H1 (cell line): ENCODE measurements around the gene SH3BP5. TPM values are rescaled to one million over a fixed set of nuclear protein-coding genes. Genes with fewer than 3 reads are reported as not detected.

ENCODE experiments used
- CTCF ChIA-PET: fragments of 300-600 bp; sonication (Branson Sonifier 250); formaldehyde crosslinking; loops from one replicate; lab custom pipeline; 2021; ENCODE audit not compliant: partially characterized antibody; lab: Charles Lee
- POLR2A ChIA-PET: fragments of 300-600 bp; sonication (Branson Sonifier 250); formaldehyde crosslinking; loops from one replicate; lab custom pipeline; 2021; ENCODE audit warnings: inconsistent platforms; ENCODE audit not compliant: partially characterized antibody; lab: Charles Lee
- DNase-seq, 2 experiments: peaks; one replicate each; pipeline versions ENCODE4 v3.0.0 to v3.0.0-alpha.2; 2010 to 2022; ENCODE audit warnings: low spot score in 2 of 2, low read depth in 1 of 2, mixed read lengths in 1 of 2
- FAIRE-seq: peaks from 2 replicates; lab custom pipeline; 2011; peaks lifted over from hg19 to GRCh38; lab: Jason Lieb, UNC
- H2AFZ ChIP-seq: 2 replicates; pipeline ENCODE4 v1.8.1; 2012; ENCODE audit warnings: low read length, inconsistent platforms
- H2AK5ac ChIP-seq: 2 replicates; pipeline ENCODE4 v1.6.1; 2013; ENCODE audit warnings: low read depth, low read length
- H2BK120ac ChIP-seq: replicated peaks from 2 replicates; pipeline ENCODE3; 2013; ENCODE audit warnings: low read depth, low read length, inconsistent platforms
- H2BK12ac ChIP-seq: 2 replicates; pipeline ENCODE4 v1.6.1; 2013; ENCODE audit warnings: low read depth, low read length
- H2BK15ac ChIP-seq: 2 replicates; pipeline ENCODE4 v1.6.1; 2013; ENCODE audit warnings: low read length
- H2BK20ac ChIP-seq: 2 replicates; pipeline ENCODE4 v1.6.1; 2013; ENCODE audit warnings: low read length
- H2BK5ac ChIP-seq: 2 replicates; pipeline ENCODE4 v1.6.1; 2013; ENCODE audit warnings: low read depth, low read length
- H3K14ac ChIP-seq: 2 replicates; pipeline ENCODE4 v1.6.1; 2013; ENCODE audit warnings: inconsistent platforms; ENCODE audit not compliant: insufficient read length
- H3K18ac ChIP-seq: 2 replicates; pipeline ENCODE4 v1.6.1; 2013; ENCODE audit warnings: low read length; ENCODE audit errors: extremely low read depth
- H3K23ac ChIP-seq: 2 replicates; pipeline ENCODE4 v1.6.1; 2013; ENCODE audit warnings: inconsistent platforms; ENCODE audit not compliant: insufficient read length
- H3K23me2 ChIP-seq: 2 replicates; pipeline ENCODE4 v1.6.1; 2013; ENCODE audit warnings: low read depth, low read length
- H3K27ac ChIP-seq: 2 replicates; pipeline ENCODE4 v1.6.1; 2011; ENCODE audit warnings: low read depth, low read length, inconsistent platforms
- H3K27me3 ChIP-seq, 4 experiments: replicated peaks in 1 of 4; 1 replicate in 1 of 4; 2 replicates in 3 of 4; pipeline versions ENCODE4 v1.6.1 to v1.8.1; 2011 to 2013; ENCODE audit warnings: low read length in 3 of 4, mild to moderate bottlenecking in 3 of 4, inconsistent platforms in 2 of 4, mixed read lengths in 2 of 4, moderate library complexity in 1 of 4; ENCODE audit not compliant: control insufficient read depth in 3 of 4, insufficient read depth in 3 of 4; ENCODE audit errors: extremely low read depth in 1 of 4
- H3K36me3 ChIP-seq, 4 experiments: 2 replicates each; pipeline versions ENCODE4 v1.6.1 to v1.8.1; 2011 to 2013; ENCODE audit warnings: mild to moderate bottlenecking in 4 of 4, low read length in 3 of 4, moderate library complexity in 2 of 4, control low read depth in 1 of 4, inconsistent platforms in 1 of 4; ENCODE audit not compliant: insufficient read depth in 4 of 4, control insufficient read depth in 2 of 4
- H3K4ac ChIP-seq: replicated peaks from 2 replicates; pipeline ENCODE3; 2013; ENCODE audit warnings: low read length, low read depth, mixed read lengths, inconsistent platforms; ENCODE audit not compliant: insufficient read length
- H3K4me1 ChIP-seq, 4 experiments: replicated peaks in 1 of 4; 1 replicate in 1 of 4; 2 replicates in 3 of 4; pipeline versions ENCODE4 v1.6.1 to v1.8.1; 2011 to 2013; ENCODE audit warnings: low read length in 3 of 4, inconsistent platforms in 2 of 4, mixed read lengths in 1 of 4; ENCODE audit not compliant: insufficient read depth in 4 of 4, control insufficient read depth in 3 of 4
- H3K4me2 ChIP-seq, 2 experiments: 2 replicates each; pipeline versions ENCODE4 v1.6.1 to v1.8.1; 2011 to 2013; ENCODE audit warnings: low read depth in 2 of 2, low read length in 2 of 2, control low read depth in 1 of 2, inconsistent platforms in 1 of 2, mild to moderate bottlenecking in 1 of 2; ENCODE audit not compliant: insufficient read depth in 1 of 2
- H3K4me3 ChIP-seq, 4 experiments: fragments of 200-600, 300-600 bp in 1 of 4; sonication (generic), shearing (Covaris generic), sonication (Bioruptor Twin) in 1 of 4; 2 replicates each; pipeline versions ENCODE4 v1.5.1 to v1.8.1; 2011 to 2016; ENCODE audit warnings: low read length in 4 of 4, low read depth in 3 of 4, control low read depth in 2 of 4, inconsistent platforms in 2 of 4, mild to moderate bottlenecking in 2 of 4, mixed read lengths in 1 of 4, moderate library complexity in 1 of 4; ENCODE audit not compliant: insufficient read depth in 2 of 4; ENCODE audit errors: extremely low read depth in 1 of 4
- H3K56ac ChIP-seq: replicated peaks from 2 replicates; pipeline ENCODE3; 2013; ENCODE audit warnings: low read depth, mild to moderate bottlenecking, mixed read lengths, low read length, inconsistent platforms; ENCODE audit not compliant: insufficient read length
- H3K79me1 ChIP-seq: 2 replicates; pipeline ENCODE4 v1.6.1; 2013; ENCODE audit warnings: low read depth, low read length, control low read depth
- H3K79me2 ChIP-seq, 2 experiments: 2 replicates each; pipeline versions ENCODE4 v1.6.1 to v1.8.1; 2012 to 2013; ENCODE audit warnings: low read length in 2 of 2, mild to moderate bottlenecking in 2 of 2, inconsistent platforms in 1 of 2; ENCODE audit not compliant: insufficient read depth in 2 of 2, control insufficient read depth in 1 of 2
- H3K9ac ChIP-seq, 4 experiments: replicated peaks in 1 of 4; 1 replicate in 1 of 4; 2 replicates in 3 of 4; pipeline versions ENCODE4 v1.6.1 to v1.8.1; 2011 to 2013; ENCODE audit warnings: low read depth in 3 of 4, low read length in 3 of 4, control low read depth in 2 of 4, mild to moderate bottlenecking in 2 of 4, moderate library complexity in 2 of 4, inconsistent platforms in 1 of 4; ENCODE audit errors: extremely low read depth in 1 of 4
- H3K9me3 ChIP-seq, 2 experiments: 2 replicates each; pipeline versions ENCODE4 v1.6.1 to v1.8.1; 2012 to 2013; ENCODE audit warnings: mild to moderate bottlenecking in 2 of 2, moderate library complexity in 2 of 2, control low read depth in 1 of 2, inconsistent platforms in 1 of 2, low read depth in 1 of 2, low read length in 1 of 2, mixed read lengths in 1 of 2; ENCODE audit not compliant: insufficient read depth in 2 of 2
- H4K20me1 ChIP-seq, 2 experiments: replicated peaks in 1 of 2; 2 replicates each; pipeline versions ENCODE3 to v1.8.1; 2011 to 2013; ENCODE audit warnings: inconsistent platforms in 2 of 2, low read length in 2 of 2, mild to moderate bottlenecking in 1 of 2; ENCODE audit not compliant: insufficient read depth in 2 of 2, control insufficient read depth in 1 of 2
- H4K5ac ChIP-seq: 2 replicates; pipeline ENCODE4 v1.6.1; 2013; ENCODE audit warnings: low read length, low read depth, mixed read lengths, inconsistent platforms; ENCODE audit not compliant: insufficient read length
- H4K8ac ChIP-seq: 2 replicates; pipeline ENCODE4 v1.8.0; 2013; ENCODE audit warnings: mild to moderate bottlenecking, moderate library complexity, low read length, inconsistent platforms; ENCODE audit not compliant: insufficient read depth; ENCODE audit errors: extremely low read depth
- H4K91ac ChIP-seq: replicated peaks from 2 replicates; pipeline ENCODE3; 2013; ENCODE audit warnings: low read length, mixed read lengths, inconsistent platforms; ENCODE audit not compliant: insufficient read length
- ASH2L ChIP-seq: fragments of 200-600, 300-600 bp; sonication (generic); IDR thresholded peaks from one replicate; pipeline ENCODE4 v1.7.1; 2017; ENCODE audit warnings: low read length
- BCL11A ChIP-seq, 2 experiments: IDR thresholded peaks; one replicate each; pipeline ENCODE4 v1.6.1; 2011; ENCODE audit warnings: low read depth in 2 of 2, low read length in 2 of 2, mild to moderate bottlenecking in 2 of 2
- CTBP2 ChIP-seq: IDR thresholded peaks from 2 replicates; pipeline ENCODE4 v1.7.0; 2011; ENCODE audit warnings: borderline replicate concordance, mild to moderate bottlenecking, moderate library complexity, mixed read lengths, low read length; ENCODE audit not compliant: insufficient read depth, insufficient read length
- GTF2F1 ChIP-seq: IDR thresholded peaks from 2 replicates; pipeline ENCODE4 v1.6.1; 2012; ENCODE audit warnings: low read depth, low read length, improper control_type of control experiment, borderline replicate concordance
- HDAC2 ChIP-seq, 2 experiments: fragments of 300-600 bp in 1 of 2; sonication (generic) in 1 of 2; IDR thresholded peaks; 2 replicates each; pipeline ENCODE4 v1.6.1; 2011 to 2012; ENCODE audit warnings: low read depth in 2 of 2, low read length in 2 of 2, mild to moderate bottlenecking in 2 of 2, moderate library complexity in 2 of 2, borderline replicate concordance in 1 of 2, inconsistent platforms in 1 of 2
- MAFK ChIP-seq: IDR thresholded peaks from 2 replicates; pipeline ENCODE4 v1.6.1; 2012; ENCODE audit warnings: low read depth, mild to moderate bottlenecking, improper control_type of control experiment, low read length
- RAD21 ChIP-seq, 2 experiments: IDR thresholded peaks in 1 of 2; conservative IDR thresholded peaks in 1 of 2; 2 replicates each; pipeline ENCODE4 v1.6.1; 2011; ENCODE audit warnings: low read depth in 2 of 2, low read length in 2 of 2, improper control_type of control experiment in 1 of 2, inconsistent platforms in 1 of 2, mild to moderate bottlenecking in 1 of 2, moderate library complexity in 1 of 2
- SIN3A ChIP-seq, 2 experiments: IDR thresholded peaks in 1 of 2; conservative IDR thresholded peaks in 1 of 2; 2 replicates each; pipeline ENCODE4 v1.6.1; 2011 to 2012; ENCODE audit warnings: low read length in 2 of 2, improper control_type of control experiment in 1 of 2, low read depth in 1 of 2, mild to moderate bottlenecking in 1 of 2
- SIRT6 ChIP-seq: IDR thresholded peaks from one replicate; pipeline ENCODE4 v1.7.1; 2012; ENCODE audit warnings: low read length, inconsistent platforms
- TEAD4 ChIP-seq: IDR thresholded peaks from 2 replicates; pipeline ENCODE4 v1.6.1; 2012; ENCODE audit warnings: low read depth, low read length, inconsistent platforms, mixed read lengths
- WGBS, 2 experiments: shearing (Covaris generic) in 1 of 2; methylation state at CpG; one replicate each; pipeline versions ENCODE4 v1.1.6 to v1.1.7; 2013 to 2015; ENCODE audit warnings: low lambda C conversion rate in 2 of 2, mixed read lengths in 2 of 2, inconsistent platforms in 1 of 2, low coverage in 1 of 2, missing lambda C conversion rate in 1 of 2; ENCODE audit not compliant: insufficient replicate concordance in 2 of 2, insufficient coverage in 1 of 2, insufficient read length in 1 of 2; ENCODE audit errors: extremely low coverage in 1 of 2, missing lambda C conversion rate in 1 of 2; 5-methylcytosine and 5-hydroxymethylcytosine counted together
- polyA plus RNA-seq, 7 experiments: library from polyadenylated mRNA; depleted of rRNA in 3 of 7; stranded (reverse) in 5 of 7; unstranded in 2 of 7; fragments of >200 nt in 5 of 7; fragments of 200-250 nt in 2 of 7; gene quantifications; 1 replicate in 5 of 7; 2 replicates in 1 of 7; 4 replicates in 1 of 7; pipeline versions ENCODE4 v1.2.1 to v1.2.3, GENCODE V29; 2011 to 2013; ENCODE audit warnings: missing spikeins in 2 of 7, mixed read lengths in 2 of 7
- total RNA-seq: library from RNA; stranded (reverse); fragmentation: NEBNext Ultra II Directional; extraction: Animal tissue kit (Norgen Biotek cat#: 25700); gene quantifications from 2 replicates; pipeline ENCODE4 v1.2.1, GENCODE V29; 2021

SH3BP5 gene
- total and polyA plus RNA-seq, 2 of the 8 experiments (the other 6 are each of a cell fraction or from before 2014, with no cell fraction given): 7.1 to 9.7 TPM

GRCh38 chr3:15312550-15312949 lies 19.8 kb downstream of the SH3BP5 start:
- Histone ChIP-seq H3K27me3 (no peaks in the 10 kb centered on the region), H4K5ac (no peak overlapping the region), H2BK120ac (no peak overlapping the region), H3K4me1 (peaks cover 2 to 10% (median 6%) of the 10 kb centered on the region in 4 experiments; a peak in 4 of 7 replicates), H3K56ac (no peak overlapping the region), H3K36me3 (no peaks in the 10 kb centered on the region), H4K20me1 (no peaks in the 10 kb centered on the region), H2BK5ac (no peak overlapping the region), H3K27ac (no peak overlapping the region), H3K23ac (no peak overlapping the region), H2BK15ac (no peak overlapping the region), H3K18ac (no peak overlapping the region), H2AFZ (no peak overlapping the region), H3K4me3 (no peak overlapping the region), H3K23me2 (no peaks in the 10 kb centered on the region), H3K9ac (no peak overlapping the region), H2AK5ac (no peak overlapping the region), H3K79me2 (no peaks in the 10 kb centered on the region; a peak in 1 of 4 replicates), H4K8ac (no peak overlapping the region), H2BK12ac (no peak overlapping the region), H2BK20ac (no peak overlapping the region), H3K4ac (no peak overlapping the region), H3K79me1 (no peaks in the 10 kb centered on the region), H3K14ac (no peak overlapping the region), H3K9me3 (no peaks in the 10 kb centered on the region), H3K4me2 (no peak overlapping the region), H4K91ac (no peak overlapping the region)
- ChIA-PET POLR2A (interaction anchor here (1.1 kb wide), 1 partner anchor 205 kb away, joined by 3 read pairs; no protein-coding TSS in a partner anchor), CTCF (interaction anchor here (1.1 to 1.8 kb wide), 2 partner anchors 12 to 13 kb away, joined by 3 to 7 read pairs; no protein-coding TSS in a partner anchor)
- FAIRE-seq: no peak
- 47% methylated on average over 2 of the region's 2 CpGs; no CpG with 5 or more reads in 1 of the 2 experiments for WGBS, 2 experiments
- DNase-seq: no peak
- TF ChIP-seq TEAD4 (no peak), SIN3A (conservative IDR thresholded peaks at IDR 0.05 in 1 of 2, IDR thresholded peaks at IDR 0.05 in 1 of 2; ENCODE audit: low read depth in 1 of 2, low read length in 2 of 2) (no peak), ASH2L (no peak), SIRT6 (no peak), CTBP2 (no peak), MAFK (no peak), GTF2F1 (no peak), HDAC2 (IDR thresholded peaks at IDR 0.05; ENCODE audit: borderline replicate concordance in 1 of 2, low read depth in 2 of 2, low read length in 2 of 2) (no peak), RAD21 (IDR thresholded peaks at IDR 0.05 in 1 of 2, conservative IDR thresholded peaks at IDR 0.05 in 1 of 2; ENCODE audit: low read depth in 2 of 2, low read length in 2 of 2) (no peak), BCL11A (IDR thresholded peaks at IDR 0.05; ENCODE audit: low read depth in 2 of 2, low read length in 2 of 2) (no peak)
